ENCODE results near the gene RASL10B.

RASL10B gene

DNA sequence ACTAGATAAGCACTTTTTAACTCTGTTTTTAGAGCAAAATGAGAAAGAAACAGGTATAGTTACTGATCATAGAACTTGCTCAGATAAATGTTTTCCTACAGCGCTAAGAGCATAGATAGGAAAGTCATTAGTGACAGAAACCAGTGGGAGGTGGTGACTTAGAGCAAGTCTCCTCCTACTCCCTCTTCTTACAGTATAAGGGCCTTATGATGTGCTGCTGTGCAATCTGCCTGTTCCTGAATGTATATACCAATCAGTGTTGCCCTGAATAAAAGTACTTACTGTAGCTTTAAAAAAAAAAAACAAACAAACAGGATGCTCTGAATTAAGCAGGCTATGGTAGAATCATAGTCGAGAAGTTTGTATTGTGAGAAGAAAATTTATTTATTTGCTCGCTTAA lies 23.3 kb upstream of the RASL10B start:
- Histone ChIP-seq H3K4me3 (ENCODE audit: low read length) (no peak overlapping the region), H3K36me3 (ENCODE audit: insufficient read depth, low read length) (peaks cover 29% of the 10 kb centered on the region), H2AFZ (ENCODE audit: low read depth, low read length) (no peak overlapping the region), H3K4me1 (ENCODE audit: insufficient read depth, low read length) (peaks cover 4% of the 10 kb centered on the region), H3K27me3 (ENCODE audit: insufficient read depth, low read length) (no peaks in the 10 kb centered on the region), H3K9me3 (ENCODE audit: low read length) (no peaks in the 10 kb centered on the region)

DNA sequence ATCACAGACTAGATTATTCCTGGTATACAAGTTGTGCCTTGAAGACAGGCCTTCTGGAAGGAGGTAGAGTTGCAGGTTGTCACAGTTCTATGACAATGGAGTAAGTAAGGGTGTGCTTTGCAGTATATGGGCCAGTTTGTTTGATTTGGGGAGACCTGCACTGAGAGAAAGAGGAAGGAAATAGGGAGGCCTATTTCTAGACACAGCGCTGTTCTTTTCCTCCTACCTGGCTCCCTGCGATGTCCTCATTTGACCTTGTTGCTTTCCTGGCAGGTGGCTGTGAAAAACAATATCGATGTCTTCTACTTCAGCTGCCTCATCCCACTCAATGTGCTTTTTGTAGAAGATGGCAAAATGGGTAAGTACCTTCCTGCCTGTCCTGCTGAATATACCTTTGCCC lies 22.5 kb upstream of the RASL10B start:
- Histone ChIP-seq H2AFZ (ENCODE audit: low read depth, low read length) (no peak overlapping the region), H3K36me3 (ENCODE audit: insufficient read depth, low read length) (peaks cover 29% of the 10 kb centered on the region), H3K9me3 (ENCODE audit: low read length) (no peaks in the 10 kb centered on the region), H3K4me1 (ENCODE audit: insufficient read depth, low read length) (peaks cover 12% of the 10 kb centered on the region), H3K27me3 (ENCODE audit: insufficient read depth, low read length) (no peaks in the 10 kb centered on the region), H3K4me3 (ENCODE audit: low read length) (no peak overlapping the region)

DNA sequence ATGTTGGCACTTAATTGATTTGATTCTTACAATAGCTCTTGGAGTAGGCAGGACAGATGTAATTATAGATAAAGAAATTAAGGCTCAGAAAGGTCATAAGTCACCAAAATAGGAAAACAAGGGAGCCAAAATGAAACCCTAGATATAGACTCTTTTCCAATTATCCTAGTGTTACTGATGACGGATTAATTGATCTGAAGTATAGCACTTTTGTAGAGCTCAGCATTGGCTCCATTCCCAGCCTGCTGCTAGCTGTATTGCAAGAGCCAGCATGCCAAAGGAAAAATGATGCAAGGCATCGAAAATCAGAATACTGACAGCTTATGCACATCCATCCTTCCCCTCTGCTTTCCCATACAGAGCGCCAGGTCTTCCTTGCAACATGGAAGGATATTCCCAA lies 21.6 kb upstream of the RASL10B start:
- H3K9me3 ChIP-seq (ENCODE audit: low read length), result no peaks in the 10 kb centered on the region
- peaks cover 29% of the 10 kb centered on the region for H3K36me3 ChIP-seq (ENCODE audit: insufficient read depth, low read length)
- H3K27me3 ChIP-seq (ENCODE audit: insufficient read depth, low read length), result no peaks in the 10 kb centered on the region
- no peak overlapping the region for H3K4me3 ChIP-seq (ENCODE audit: low read length)
- peaks cover 21% of the 10 kb centered on the region for H3K4me1 ChIP-seq (ENCODE audit: insufficient read depth, low read length)
- no peak overlapping the region for H2AFZ ChIP-seq (ENCODE audit: low read depth, low read length)

GRCh38 chr17:35710950-35711349 lies 20.5 kb upstream of the RASL10B start:
- H3K27me3 ChIP-seq (ENCODE audit: insufficient read depth, low read length), result no peaks in the 10 kb centered on the region
- no peak overlapping the region for H3K4me3 ChIP-seq (ENCODE audit: low read length)
- no peaks in the 10 kb centered on the region for H3K9me3 ChIP-seq (ENCODE audit: low read length)
- H2AFZ ChIP-seq (ENCODE audit: low read depth, low read length), result no peak overlapping the region
- peaks cover 32% of the 10 kb centered on the region for H3K4me1 ChIP-seq (ENCODE audit: insufficient read depth, low read length)
- H3K36me3 ChIP-seq (ENCODE audit: insufficient read depth, low read length), result peaks cover 29% of the 10 kb centered on the region

GRCh38 chr17:35713069-35713728 lies 18.2 kb upstream of the RASL10B start:
- Histone ChIP-seq H2AFZ (ENCODE audit: low read depth, low read length) (no peak overlapping the region), H3K4me3 (ENCODE audit: low read length) (no peak overlapping the region), H3K9me3 (ENCODE audit: low read length) (no peaks in the 10 kb centered on the region), H3K36me3 (ENCODE audit: insufficient read depth, low read length) (peaks cover 41% of the 10 kb centered on the region), H3K4me1 (ENCODE audit: insufficient read depth, low read length) (peaks cover 35% of the 10 kb centered on the region), H3K27me3 (ENCODE audit: insufficient read depth, low read length) (no peaks in the 10 kb centered on the region)

GRCh38 chr17:35714988-35715387 lies 16.5 kb upstream of the RASL10B start:
- peaks cover 35% of the 10 kb centered on the region for H3K4me1 ChIP-seq (ENCODE audit: insufficient read depth, low read length)
- peaks cover 33% of the 10 kb centered on the region for H3K36me3 ChIP-seq (ENCODE audit: insufficient read depth, low read length)

DNA sequence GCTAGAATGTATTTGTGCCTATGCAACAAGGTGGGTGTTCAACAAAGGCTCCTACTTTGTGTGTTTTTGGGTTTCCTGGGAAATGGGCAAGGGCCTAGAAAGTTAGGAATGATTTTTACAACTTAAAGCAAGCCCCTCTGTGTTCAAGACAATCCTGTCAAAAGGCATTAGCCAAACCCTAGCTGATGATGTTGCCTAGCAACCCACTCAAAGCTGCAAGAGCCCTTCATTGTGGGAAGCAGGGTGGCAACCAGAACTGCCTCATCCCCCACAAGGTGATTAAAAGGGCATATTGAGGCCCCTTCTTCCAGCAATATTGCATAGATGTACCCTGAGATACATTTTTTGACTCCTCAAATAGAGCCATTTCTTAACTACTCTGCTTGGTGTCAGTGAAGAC lies 16.0 kb upstream of the RASL10B start:
- peaks cover 35% of the 10 kb centered on the region for H3K4me1 ChIP-seq (ENCODE audit: insufficient read depth, low read length)
- no peaks in the 10 kb centered on the region for H3K9me3 ChIP-seq (ENCODE audit: low read length)
- H2AFZ ChIP-seq (ENCODE audit: low read depth, low read length), result no peak overlapping the region
- no peak overlapping the region for H3K4me3 ChIP-seq (ENCODE audit: low read length)
- H3K27me3 ChIP-seq (ENCODE audit: insufficient read depth, low read length), result no peaks in the 10 kb centered on the region
- H3K36me3 ChIP-seq (ENCODE audit: insufficient read depth, low read length), result peaks cover 30% of the 10 kb centered on the region

More at GRCh38 chr17:35714988-35715387, 16.5 kb upstream of the RASL10B start:
- Histone ChIP-seq H3K9me3 (ENCODE audit: low read length) (no peaks in the 10 kb centered on the region), H3K4me3 (ENCODE audit: low read length) (no peak overlapping the region), H2AFZ (ENCODE audit: low read depth, low read length) (no peak overlapping the region), H3K27me3 (ENCODE audit: insufficient read depth, low read length) (no peaks in the 10 kb centered on the region)

- Histone ChIP-seq H3K9me3 (ENCODE audit: low read length) (no peaks in the 10 kb centered on the region), H2AFZ (ENCODE audit: low read depth, low read length) (no peak overlapping the region), H3K36me3 (ENCODE audit: insufficient read depth, low read length) (peaks cover 22% of the 10 kb centered on the region), H3K4me3 (ENCODE audit: low read length) (no peak overlapping the region), H3K4me1 (ENCODE audit: insufficient read depth, low read length) (peaks cover 35% of the 10 kb centered on the region), H3K27me3 (ENCODE audit: insufficient read depth, low read length) (no peaks in the 10 kb centered on the region)
These were observed 15.3 kb upstream of the RASL10B start for GRCh38 chr17:35716173-35716572.

DNA sequence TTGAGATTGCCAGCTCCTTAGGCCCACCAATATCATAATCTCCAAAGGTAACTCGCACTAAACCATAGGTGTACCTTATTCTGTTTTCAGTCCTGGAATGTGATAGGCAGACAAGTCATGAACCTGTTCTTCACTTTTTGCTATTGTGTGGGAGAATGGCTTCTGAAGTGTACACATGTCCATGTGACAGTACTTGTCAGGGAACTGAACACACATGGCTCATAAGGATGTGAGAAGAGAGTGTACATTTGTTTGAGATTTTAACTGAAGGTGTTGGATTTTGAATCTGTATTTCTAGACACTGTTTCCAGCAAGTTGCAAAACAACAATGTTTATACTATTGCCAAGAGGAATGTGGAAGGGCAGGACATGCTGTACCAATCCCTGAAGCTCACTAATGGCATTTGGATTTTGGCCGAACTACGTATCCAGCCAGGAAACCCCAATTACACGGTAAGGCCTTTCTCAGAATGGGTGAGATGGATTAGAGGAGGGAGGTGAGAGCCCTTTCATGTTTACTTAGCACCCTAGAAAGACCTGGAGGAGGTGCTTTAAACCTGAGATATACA lies 14.5 kb upstream of the RASL10B start:
- Histone ChIP-seq H3K4me3 (ENCODE audit: low read length) (no peak overlapping the region), H3K36me3 (ENCODE audit: insufficient read depth, low read length) (peaks cover 21% of the 10 kb centered on the region), H3K27me3 (ENCODE audit: insufficient read depth, low read length) (no peaks in the 10 kb centered on the region), H3K4me1 (ENCODE audit: insufficient read depth, low read length) (peaks cover 35% of the 10 kb centered on the region), H2AFZ (ENCODE audit: low read depth, low read length) (no peak overlapping the region), H3K9me3 (ENCODE audit: low read length) (no peaks in the 10 kb centered on the region)

DNA sequence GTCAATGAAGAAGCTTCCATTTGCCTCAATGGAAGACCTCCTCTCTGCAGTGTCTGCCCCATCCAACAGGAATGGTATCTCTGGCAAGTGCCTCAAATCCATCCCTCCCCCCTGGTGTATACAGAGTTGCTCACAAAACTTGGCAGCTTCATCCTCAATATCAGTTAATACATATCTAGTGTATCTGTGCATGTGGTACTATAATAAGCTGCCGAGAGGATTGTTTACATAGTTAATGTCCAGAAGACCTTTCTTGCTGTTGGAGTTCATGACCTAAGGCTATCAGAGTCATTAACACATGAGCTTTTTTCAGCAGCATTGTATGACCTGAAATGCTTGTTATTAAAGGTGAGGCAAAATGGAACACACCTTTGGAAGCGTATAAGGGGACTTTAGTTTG lies 14.0 kb upstream of the RASL10B start:
- Histone ChIP-seq H3K4me3 (ENCODE audit: low read length) (no peak overlapping the region), H2AFZ (ENCODE audit: low read depth, low read length) (no peak overlapping the region), H3K36me3 (ENCODE audit: insufficient read depth, low read length) (peaks cover 21% of the 10 kb centered on the region), H3K27me3 (ENCODE audit: insufficient read depth, low read length) (no peaks in the 10 kb centered on the region), H3K9me3 (ENCODE audit: low read length) (no peaks in the 10 kb centered on the region), H3K4me1 (ENCODE audit: insufficient read depth, low read length) (peaks cover 35% of the 10 kb centered on the region)

DNA sequence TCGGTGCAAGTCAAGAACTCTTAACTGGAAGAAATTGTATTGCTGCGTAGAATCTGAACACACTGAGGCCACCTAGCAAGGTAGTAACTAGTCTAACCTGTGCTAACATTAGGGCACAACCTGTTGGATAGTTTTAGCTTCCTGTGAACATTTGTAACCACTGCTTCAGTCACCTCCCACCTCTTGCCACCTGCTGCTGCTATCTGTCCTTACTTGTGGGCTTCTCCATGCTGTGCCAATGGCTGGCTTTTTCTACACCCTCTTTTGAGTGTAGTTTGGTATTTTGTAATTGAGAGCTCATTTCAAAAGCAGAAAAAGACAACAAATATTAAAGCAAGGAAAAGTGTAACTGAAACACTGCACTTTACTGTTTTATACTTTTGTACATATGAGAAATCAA lies 7.7 kb upstream of the RASL10B start:
- H2AFZ ChIP-seq (ENCODE audit: low read depth, low read length), result no peak overlapping the region
- peaks cover 45% of the 10 kb centered on the region for H3K36me3 ChIP-seq (ENCODE audit: insufficient read depth, low read length)
- H3K4me3 ChIP-seq (ENCODE audit: low read length), result no peak overlapping the region
- H3K27me3 ChIP-seq (ENCODE audit: insufficient read depth, low read length), result no peaks in the 10 kb centered on the region
- no peaks in the 10 kb centered on the region for H3K4me1 ChIP-seq (ENCODE audit: insufficient read depth, low read length)
- H3K9me3 ChIP-seq (ENCODE audit: low read length), result no peaks in the 10 kb centered on the region

DNA sequence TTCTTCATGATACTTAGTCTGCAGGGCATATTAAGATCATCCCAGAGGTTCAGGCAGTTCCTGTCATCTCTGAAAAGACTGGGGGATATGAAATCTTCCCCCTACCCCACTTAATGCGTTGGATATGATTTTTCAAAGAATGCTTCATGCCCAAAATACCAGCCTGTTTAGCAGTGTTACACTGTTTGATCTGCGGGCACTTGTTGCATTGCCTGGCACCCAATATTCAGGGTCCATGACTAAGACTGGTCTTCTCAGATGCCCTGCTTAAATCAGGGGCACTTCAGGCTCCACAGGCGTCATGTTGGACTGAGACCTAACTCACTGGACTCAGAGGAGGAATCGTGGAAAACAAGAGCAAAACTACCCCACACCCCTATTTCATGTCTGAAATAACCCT lies 6.4 kb upstream of the RASL10B start:
- no peaks in the 10 kb centered on the region for H3K27me3 ChIP-seq (ENCODE audit: insufficient read depth, low read length)
- peaks cover 3% of the 10 kb centered on the region for H3K4me1 ChIP-seq (ENCODE audit: insufficient read depth, low read length)
- peaks cover 40% of the 10 kb centered on the region for H3K36me3 ChIP-seq (ENCODE audit: insufficient read depth, low read length)
- no peak overlapping the region for H3K4me3 ChIP-seq (ENCODE audit: low read length)
- H2AFZ ChIP-seq (ENCODE audit: low read depth, low read length), result no peak overlapping the region
- H3K9me3 ChIP-seq (ENCODE audit: low read length), result no peaks in the 10 kb centered on the region

DNA sequence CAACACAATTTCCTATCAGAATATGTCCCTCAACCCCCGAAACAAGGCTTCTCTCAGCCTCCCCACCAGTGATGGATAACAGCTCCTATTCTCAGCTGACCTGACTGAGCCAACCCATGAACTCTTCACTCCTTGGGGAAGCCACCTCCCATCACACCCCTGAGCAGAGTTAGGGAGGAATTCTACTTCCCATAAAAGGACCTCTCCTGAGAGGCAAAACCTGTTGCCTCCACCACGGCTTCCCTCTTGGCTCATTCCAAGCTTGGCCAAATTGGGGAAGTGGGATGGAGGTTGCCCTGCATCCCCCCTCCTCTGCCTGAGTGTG lies 5.7 kb upstream of the RASL10B start:
- peaks cover 40% of the 10 kb centered on the region for H3K36me3 ChIP-seq (ENCODE audit: insufficient read depth, low read length)
- no peak overlapping the region for H2AFZ ChIP-seq (ENCODE audit: low read depth, low read length)
- H3K9me3 ChIP-seq (ENCODE audit: low read length), result no peaks in the 10 kb centered on the region
- H3K4me3 ChIP-seq (ENCODE audit: low read length), result no peak overlapping the region
- no peaks in the 10 kb centered on the region for H3K27me3 ChIP-seq (ENCODE audit: insufficient read depth, low read length)
- peaks cover 4% of the 10 kb centered on the region for H3K4me1 ChIP-seq (ENCODE audit: insufficient read depth, low read length)
